HFF-Myc (cell line): ENCODE measurements around the gene SEPTIN5.

Source experiments
- DNase-seq: peaks from one replicate; pipeline ENCODE4 v3.0.0-alpha.2; 2011; ENCODE audit warnings: low read depth; ENCODE audit errors: extremely low read depth
- H3K4me3 ChIP-seq: replicated peaks from 2 replicates; pipeline ENCODE4 v1.5.1; 2011; ENCODE audit warnings: low read depth, mild to moderate bottlenecking, control low read depth, low read length
- TF ChIP-seq, protein P1 (sequence below): IDR thresholded peaks from 2 replicates; pipeline ENCODE4 v1.5.1; 2012; ENCODE audit warnings: mild to moderate bottlenecking, low read depth, low read length, control low read depth; ENCODE audit errors: missing control alignments

Gene SEPTIN5

DNA sequence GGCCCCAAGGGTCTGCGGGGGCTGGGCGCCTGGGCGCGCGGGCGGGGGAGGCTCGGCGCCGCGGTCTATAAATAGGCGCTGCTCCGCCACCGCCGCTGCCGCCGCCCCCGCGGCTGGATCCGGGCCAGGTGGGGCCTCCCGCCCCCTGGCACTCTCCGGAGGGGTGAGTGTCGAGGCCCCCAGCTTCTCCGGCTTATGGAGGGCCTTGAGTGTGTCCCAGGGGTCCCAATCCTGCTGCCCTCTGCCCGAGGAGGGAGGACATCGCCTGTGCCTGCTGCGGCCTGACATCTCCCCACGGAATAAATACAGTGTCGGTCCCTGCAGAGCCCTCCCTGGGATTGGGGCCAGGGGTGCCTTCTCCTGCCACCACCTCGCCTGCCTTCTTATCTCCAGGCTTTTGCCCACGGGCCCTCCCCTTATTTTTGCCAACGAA is 4.8 kb downstream of the SEPTIN5 start:
- no peak for DNase-seq
- H3K4me3 ChIP-seq = peak overlapping the region; percentile 57
- TF ChIP-seq, protein P1, sequence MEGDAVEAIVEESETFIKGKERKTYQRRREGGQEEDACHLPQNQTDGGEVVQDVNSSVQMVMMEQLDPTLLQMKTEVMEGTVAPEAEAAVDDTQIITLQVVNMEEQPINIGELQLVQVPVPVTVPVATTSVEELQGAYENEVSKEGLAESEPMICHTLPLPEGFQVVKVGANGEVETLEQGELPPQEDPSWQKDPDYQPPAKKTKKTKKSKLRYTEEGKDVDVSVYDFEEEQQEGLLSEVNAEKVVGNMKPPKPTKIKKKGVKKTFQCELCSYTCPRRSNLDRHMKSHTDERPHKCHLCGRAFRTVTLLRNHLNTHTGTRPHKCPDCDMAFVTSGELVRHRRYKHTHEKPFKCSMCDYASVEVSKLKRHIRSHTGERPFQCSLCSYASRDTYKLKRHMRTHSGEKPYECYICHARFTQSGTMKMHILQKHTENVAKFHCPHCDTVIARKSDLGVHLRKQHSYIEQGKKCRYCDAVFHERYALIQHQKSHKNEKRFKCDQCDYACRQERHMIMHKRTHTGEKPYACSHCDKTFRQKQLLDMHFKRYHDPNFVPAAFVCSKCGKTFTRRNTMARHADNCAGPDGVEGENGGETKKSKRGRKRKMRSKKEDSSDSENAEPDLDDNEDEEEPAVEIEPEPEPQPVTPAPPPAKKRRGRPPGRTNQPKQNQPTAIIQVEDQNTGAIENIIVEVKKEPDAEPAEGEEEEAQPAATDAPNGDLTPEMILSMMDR = no peak

GRCh38 chr22:19719488-19720021 is 5.3 kb downstream of the SEPTIN5 start:
- DNase-seq = no peak
- TF ChIP-seq, protein P1 = no peak
- peak overlapping the region; percentile 57 for H3K4me3 ChIP-seq

DNA sequence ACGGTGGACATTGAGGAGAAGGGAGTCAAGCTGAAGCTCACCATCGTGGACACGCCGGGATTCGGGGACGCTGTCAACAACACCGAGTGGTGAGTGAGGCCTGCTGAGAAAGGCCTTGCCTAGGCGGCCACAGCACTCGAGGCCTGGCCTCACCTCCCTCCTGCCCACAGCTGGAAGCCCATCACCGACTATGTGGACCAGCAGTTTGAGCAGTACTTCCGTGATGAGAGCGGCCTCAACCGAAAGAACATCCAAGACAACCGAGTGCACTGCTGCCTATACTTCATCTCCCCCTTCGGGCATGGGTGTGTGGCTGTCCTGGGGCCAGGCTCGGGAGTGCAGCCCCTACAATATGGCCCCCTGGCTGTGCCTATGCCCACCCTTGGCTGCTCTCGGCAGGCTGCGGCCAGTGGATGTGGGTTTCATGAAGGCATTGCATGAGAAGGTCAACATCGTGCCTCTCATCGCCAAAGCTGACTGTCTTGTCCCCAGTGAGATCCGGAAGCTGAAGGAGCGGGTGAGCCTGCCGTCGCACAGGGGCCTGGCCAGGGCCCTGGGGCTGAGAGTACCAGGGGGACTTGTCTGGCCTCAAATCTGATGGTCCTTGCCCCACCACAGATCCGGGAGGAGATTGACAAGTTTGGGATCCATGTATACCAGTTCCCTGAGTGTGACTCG is 6.0 kb downstream of the SEPTIN5 start:
- TF ChIP-seq, protein P1 = no peak
- no peak overlapping the region for H3K4me3 ChIP-seq
- DNase-seq = no peak

GRCh38 chr22:19720999-19721329 is 6.7 kb downstream of the SEPTIN5 start:
- H3K4me3 ChIP-seq = no peak overlapping the region
- TF ChIP-seq, protein P1 = no peak

DNA sequence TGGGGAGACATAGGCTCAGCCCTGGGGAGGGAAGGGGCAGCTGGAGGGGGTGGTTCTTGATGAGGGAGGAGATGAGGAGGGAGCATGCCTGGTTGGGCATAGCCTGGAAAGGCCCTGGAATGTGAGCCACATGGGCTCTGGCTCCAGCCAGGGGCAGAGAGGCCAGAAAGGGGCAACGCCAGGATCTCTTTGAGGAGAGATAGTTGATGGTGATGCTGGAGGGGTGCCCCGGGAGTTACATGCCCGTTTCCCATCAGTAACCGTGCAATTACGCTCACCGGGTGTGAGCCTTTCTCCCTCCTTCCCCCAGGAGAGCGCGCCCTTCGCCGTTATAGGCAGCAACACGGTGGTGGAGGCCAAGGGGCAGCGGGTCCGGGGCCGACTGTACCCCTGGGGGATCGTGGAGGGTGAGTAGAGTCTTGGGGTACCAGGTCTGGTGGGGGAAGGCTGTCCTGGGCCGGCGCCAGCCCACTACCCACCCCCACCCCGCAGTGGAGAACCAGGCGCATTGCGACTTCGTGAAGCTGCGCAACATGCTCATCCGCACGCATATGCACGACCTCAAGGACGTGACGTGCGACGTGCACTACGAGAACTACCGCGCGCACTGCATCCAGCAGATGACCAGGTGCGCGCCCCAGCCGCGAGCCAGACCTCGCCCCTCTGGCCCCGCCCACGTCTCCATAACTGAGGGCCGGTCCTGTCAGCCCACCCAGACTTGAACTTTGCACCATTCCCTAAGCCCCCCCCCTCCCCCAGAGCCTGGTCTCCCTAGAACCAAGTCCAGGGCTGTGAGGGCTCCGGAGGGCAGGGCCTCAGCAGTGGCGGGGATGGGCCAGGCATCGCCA is 7.3 kb downstream of the SEPTIN5 start:
- TF ChIP-seq, protein P1 = no peak
- no peak overlapping the region for H3K4me3 ChIP-seq
- no peak for DNase-seq

More at GRCh38 chr22:19720999-19721329, 6.7 kb downstream of the SEPTIN5 start:
- no peak for DNase-seq

DNA sequence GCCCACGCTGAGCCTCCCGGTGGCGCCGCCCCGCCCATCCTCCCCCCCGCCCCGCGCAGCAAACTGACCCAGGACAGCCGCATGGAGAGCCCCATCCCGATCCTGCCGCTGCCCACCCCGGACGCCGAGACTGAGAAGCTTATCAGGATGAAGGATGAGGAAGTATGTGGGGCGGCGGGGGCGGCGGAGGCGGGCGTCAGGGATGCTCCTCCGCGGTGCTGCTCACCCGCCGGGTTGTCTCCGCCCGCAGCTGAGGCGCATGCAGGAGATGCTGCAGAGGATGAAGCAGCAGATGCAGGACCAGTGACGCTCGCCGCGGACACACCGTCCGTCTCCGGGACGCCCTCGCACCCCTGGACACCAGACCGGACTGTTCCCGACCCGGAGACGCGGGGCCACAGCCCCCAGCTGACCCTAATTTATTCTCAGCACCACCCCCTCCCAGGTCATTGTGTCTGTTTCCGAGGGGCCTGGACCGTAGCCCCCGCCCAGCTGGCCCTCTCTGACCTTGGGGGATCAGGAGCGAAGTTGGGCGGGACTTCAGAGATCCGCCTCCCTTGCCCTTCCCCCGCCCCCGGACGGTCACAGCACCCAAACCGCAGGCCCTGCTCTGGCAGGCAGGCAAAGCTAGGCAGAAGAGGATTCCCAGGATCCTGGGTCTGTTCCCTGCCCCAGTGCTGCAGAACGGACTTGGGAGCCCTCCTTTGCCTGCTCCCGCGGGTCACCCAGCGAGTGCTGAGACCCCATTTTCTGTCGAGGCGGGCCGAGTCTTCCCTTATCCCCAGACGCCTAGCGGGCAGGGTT is 8.1 kb downstream of the SEPTIN5 start:
- TF ChIP-seq, protein P1 = no peak
- H3K4me3 ChIP-seq = no peak overlapping the region
- no peak for DNase-seq
